DOHH2 (cell line): ENCODE measurements around the gene FBXL5.
A peak's percentile ranks its signal among the peaks of the same experiment; 100 is the strongest.

Experiments used
- H3F3A ChIP-seq: fragments of 200-600 bp; sonication (generic), shearing (Covaris generic); 2 replicates; pipeline ENCODE4 v1.6.0; 2016; ENCODE audit warnings: antibody characterized with exemption, mild to moderate bottlenecking; ENCODE audit not compliant: control insufficient read depth, insufficient read depth
- H3K27ac ChIP-seq: fragments of 200-600 bp; sonication (generic); 2 replicates; pipeline ENCODE4 v1.5.1; 2014; ENCODE audit warnings: low read depth, mild to moderate bottlenecking, low read length, moderate library complexity
- H3K27me3 ChIP-seq: fragments of 200-600 bp; sonication (generic); 2 replicates; pipeline ENCODE4 v1.6.1; 2014; ENCODE audit warnings: mild to moderate bottlenecking, low read length, mixed read lengths; ENCODE audit not compliant: control insufficient read depth
- H3K36me3 ChIP-seq: fragments of 200-600 bp; sonication (generic); 2 replicates; pipeline ENCODE4 v1.6.1; 2014; ENCODE audit warnings: mild to moderate bottlenecking, low read length, moderate library complexity, mixed read lengths; ENCODE audit not compliant: control insufficient read depth
- H3K4me1 ChIP-seq: fragments of 200-600 bp; sonication (generic); 2 replicates; pipeline ENCODE4 v1.6.1; 2014; ENCODE audit warnings: mild to moderate bottlenecking, low read length, mixed read lengths; ENCODE audit not compliant: control insufficient read depth
- H3K4me2 ChIP-seq: fragments of 200-600 bp; sonication (generic); 2 replicates; pipeline ENCODE4 v1.6.0; 2014; ENCODE audit warnings: mild to moderate bottlenecking, low read length, moderate library complexity
- H3K4me3 ChIP-seq: fragments of 200-600 bp; sonication (generic); 2 replicates; pipeline ENCODE4 v1.5.1; 2014; ENCODE audit warnings: mild to moderate bottlenecking, low read length, mixed read lengths
- H3K79me2 ChIP-seq: fragments of 200-600 bp; sonication (generic); 2 replicates; pipeline ENCODE4 v1.6.1; 2014; ENCODE audit warnings: mild to moderate bottlenecking, low read length, mixed read lengths; ENCODE audit not compliant: control insufficient read depth
- H3K9me2 ChIP-seq: fragments of 200-600 bp; sonication (generic); replicated peaks from 2 replicates; pipeline ENCODE4 v1.6.1; 2014; ENCODE audit warnings: mild to moderate bottlenecking, low read length, mixed read lengths; ENCODE audit not compliant: control insufficient read depth
- H3K9me3 ChIP-seq: fragments of 200-600 bp; sonication (generic); 2 replicates; pipeline ENCODE4 v1.6.1; 2014; ENCODE audit warnings: antibody characterized with exemption, low read length, mixed read lengths; ENCODE audit not compliant: control insufficient read depth, insufficient read depth
- H4K20me1 ChIP-seq: fragments of 200-600 bp; sonication (generic); 2 replicates; pipeline ENCODE4 v1.6.0; 2014; ENCODE audit warnings: low read depth, mild to moderate bottlenecking, antibody characterized with exemption, low read length, moderate library complexity; ENCODE audit not compliant: control insufficient read depth, insufficient read depth
- EZH2phosphoT487 ChIP-seq: fragments of 200-600 bp; sonication (generic); IDR thresholded peaks from 2 replicates; pipeline ENCODE4 v1.6.1; 2017; ENCODE audit warnings: borderline replicate concordance, mild to moderate bottlenecking, antibody characterized with exemption, low read length, moderate library complexity, mixed read lengths
- TF ChIP-seq, protein P1 (sequence below): fragments of 200-600 bp; sonication (generic); IDR thresholded peaks from one replicate; pipeline ENCODE4 v1.5.1; 2014; ENCODE audit warnings: antibody characterized with exemption, mild to moderate bottlenecking, low read depth, low read length; ENCODE audit not compliant: poor library complexity, severe bottlenecking

FBXL5 gene

DNA sequence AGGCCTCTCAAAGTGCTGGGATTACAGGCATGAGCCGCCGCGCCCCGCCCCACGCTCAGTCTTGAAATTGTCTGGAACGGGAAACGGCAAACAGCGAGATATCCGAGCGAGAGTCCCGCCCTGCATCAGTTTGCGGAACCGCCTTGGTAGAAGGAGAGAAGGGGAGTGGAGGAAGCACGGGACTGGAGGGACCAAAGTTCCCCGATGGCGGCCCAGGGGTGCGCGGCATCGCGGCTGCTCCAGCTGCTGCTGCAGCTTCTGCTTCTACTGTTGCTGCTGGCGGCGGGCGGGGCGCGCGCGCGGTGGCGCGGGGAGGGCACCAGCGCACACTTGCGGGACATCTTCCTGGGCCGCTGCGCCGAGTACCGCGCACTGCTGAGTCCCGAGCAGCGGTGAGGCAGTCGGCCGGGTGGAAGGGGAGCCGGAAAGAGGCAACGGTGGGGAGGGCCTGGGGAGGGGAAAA is 47.8 kb upstream of the FBXL5 start, which contains the start of gene BST1:
Gene BST1, plus strand, starts transcription at position 125 of the 463 bp plus-strand sequence. Its CDS starts 80 bp downstream, at position 205.
- no peak within 1 kb of the TSS for H3K27ac ChIP-seq
- H3K4me3 ChIP-seq = peak within 1 kb of the TSS; percentile 61
- peak within 1 kb of the TSS; percentile 60 for H3K4me2 ChIP-seq
- no peaks in the 10 kb centered on the region for H3K9me2 ChIP-seq
- H3F3A ChIP-seq = 0 out of 2 replicates have a peak, but pooled peaks cover 2% of the 10 kb centered on the region
- peaks cover 12% of the 10 kb centered on the region; the same call in 1 of the 2 replicates for H3K27me3 ChIP-seq
- H3K4me1 ChIP-seq = peaks cover 7% of the 10 kb centered on the region; the same call in 1 of the 2 replicates
- no peaks in the 10 kb centered on the region for H3K9me3 ChIP-seq
- TF ChIP-seq EZH2phosphoT487 = no peak
- TF ChIP-seq, protein P1, sequence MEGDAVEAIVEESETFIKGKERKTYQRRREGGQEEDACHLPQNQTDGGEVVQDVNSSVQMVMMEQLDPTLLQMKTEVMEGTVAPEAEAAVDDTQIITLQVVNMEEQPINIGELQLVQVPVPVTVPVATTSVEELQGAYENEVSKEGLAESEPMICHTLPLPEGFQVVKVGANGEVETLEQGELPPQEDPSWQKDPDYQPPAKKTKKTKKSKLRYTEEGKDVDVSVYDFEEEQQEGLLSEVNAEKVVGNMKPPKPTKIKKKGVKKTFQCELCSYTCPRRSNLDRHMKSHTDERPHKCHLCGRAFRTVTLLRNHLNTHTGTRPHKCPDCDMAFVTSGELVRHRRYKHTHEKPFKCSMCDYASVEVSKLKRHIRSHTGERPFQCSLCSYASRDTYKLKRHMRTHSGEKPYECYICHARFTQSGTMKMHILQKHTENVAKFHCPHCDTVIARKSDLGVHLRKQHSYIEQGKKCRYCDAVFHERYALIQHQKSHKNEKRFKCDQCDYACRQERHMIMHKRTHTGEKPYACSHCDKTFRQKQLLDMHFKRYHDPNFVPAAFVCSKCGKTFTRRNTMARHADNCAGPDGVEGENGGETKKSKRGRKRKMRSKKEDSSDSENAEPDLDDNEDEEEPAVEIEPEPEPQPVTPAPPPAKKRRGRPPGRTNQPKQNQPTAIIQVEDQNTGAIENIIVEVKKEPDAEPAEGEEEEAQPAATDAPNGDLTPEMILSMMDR = no peak
- H3K36me3 ChIP-seq = no peaks in the 10 kb centered on the region
- H4K20me1 ChIP-seq = no peaks in the 10 kb centered on the region
- no peaks in the 10 kb centered on the region for H3K79me2 ChIP-seq

DNA sequence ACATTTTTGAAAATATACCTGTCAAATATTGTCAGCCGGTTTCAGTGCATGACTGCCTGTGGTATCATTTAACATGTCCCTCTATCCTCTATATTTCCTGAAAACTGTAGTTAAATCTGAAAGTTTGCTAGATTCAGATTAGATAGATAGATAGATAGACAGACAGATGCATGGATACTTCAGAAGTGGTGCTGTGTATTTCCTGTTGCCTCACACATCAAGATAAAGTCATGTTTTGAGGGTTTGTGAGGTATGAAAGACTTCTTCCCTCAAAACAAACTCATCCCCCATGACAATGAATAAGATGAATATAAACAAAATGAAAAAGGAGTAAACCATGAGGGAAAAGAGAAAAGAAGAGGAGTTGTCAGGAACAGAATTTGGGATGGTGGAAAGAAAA is 41.7 kb upstream of the FBXL5 start:
- H3K4me1 ChIP-seq = no peaks in the 10 kb centered on the region
- TF ChIP-seq EZH2phosphoT487 = no peak
- TF ChIP-seq, protein P1 = no peak
- H3K79me2 ChIP-seq = no peaks in the 10 kb centered on the region
- no peak overlapping the region for H3K27ac ChIP-seq
- H3K27me3 ChIP-seq = no peaks in the 10 kb centered on the region
- no peaks in the 10 kb centered on the region for H4K20me1 ChIP-seq
- H3K9me2 ChIP-seq = no peaks in the 10 kb centered on the region
- no peaks in the 10 kb centered on the region for H3K36me3 ChIP-seq
- H3F3A ChIP-seq = no peaks in the 10 kb centered on the region
- H3K4me2 ChIP-seq = no peak overlapping the region
- H3K9me3 ChIP-seq = no peaks in the 10 kb centered on the region
- H3K4me3 ChIP-seq = no peak overlapping the region

DNA sequence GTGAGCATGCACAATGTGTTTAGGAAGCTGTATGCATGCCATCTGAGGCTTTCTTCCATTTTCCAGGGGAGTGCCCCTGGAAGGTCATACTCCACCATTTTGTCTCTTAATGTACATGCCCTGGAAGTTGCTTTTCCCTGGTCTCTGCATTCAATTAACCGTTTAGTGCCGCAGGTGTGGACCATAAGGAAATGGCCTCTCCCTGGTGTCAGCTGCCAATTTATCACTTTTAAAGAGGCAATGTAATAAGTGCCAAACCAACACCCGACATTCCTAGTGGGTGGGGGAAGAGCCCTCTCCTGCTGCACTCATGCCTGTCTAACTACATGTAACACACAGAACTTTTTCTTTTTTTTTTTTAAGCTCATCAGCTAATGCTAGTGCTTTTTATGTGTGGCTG is 40.6 kb upstream of the FBXL5 start:
- TF ChIP-seq EZH2phosphoT487 = no peak
- TF ChIP-seq, protein P1 = no peak
- H3K4me2 ChIP-seq = no peak overlapping the region
- no peaks in the 10 kb centered on the region for H3K79me2 ChIP-seq
- no peaks in the 10 kb centered on the region for H3K9me2 ChIP-seq
- H3K4me1 ChIP-seq = no peaks in the 10 kb centered on the region
- H4K20me1 ChIP-seq = no peaks in the 10 kb centered on the region
- no peaks in the 10 kb centered on the region for H3K9me3 ChIP-seq
- no peak overlapping the region for H3K27ac ChIP-seq
- no peaks in the 10 kb centered on the region for H3K36me3 ChIP-seq
- H3K27me3 ChIP-seq = no peaks in the 10 kb centered on the region
- no peak overlapping the region for H3K4me3 ChIP-seq
- H3F3A ChIP-seq = no peaks in the 10 kb centered on the region
